ENCODE measurements around the gene PPP1R1C.

DNA sequence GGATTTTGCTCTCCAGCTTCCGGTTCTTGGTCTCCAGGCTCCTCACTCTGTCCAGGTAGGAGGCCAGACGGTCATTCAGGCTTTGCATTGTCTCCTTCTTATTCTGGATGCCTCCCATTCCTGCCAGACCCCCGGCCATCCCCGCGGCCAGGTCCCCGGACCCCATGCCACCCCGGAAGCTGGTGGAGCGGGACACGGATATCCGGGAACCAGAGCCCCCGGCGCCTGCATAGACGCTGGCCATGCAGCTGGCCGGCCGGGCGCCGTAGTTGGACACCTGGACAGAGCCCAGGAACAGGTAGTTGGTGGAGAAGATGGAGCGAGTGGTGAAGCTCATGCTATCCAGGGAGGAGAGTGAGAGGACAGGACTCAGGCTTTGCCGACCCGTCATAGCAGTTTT, 23.5 kb upstream of the PPP1R1C start:
- TF ChIP-seq, protein P1, sequence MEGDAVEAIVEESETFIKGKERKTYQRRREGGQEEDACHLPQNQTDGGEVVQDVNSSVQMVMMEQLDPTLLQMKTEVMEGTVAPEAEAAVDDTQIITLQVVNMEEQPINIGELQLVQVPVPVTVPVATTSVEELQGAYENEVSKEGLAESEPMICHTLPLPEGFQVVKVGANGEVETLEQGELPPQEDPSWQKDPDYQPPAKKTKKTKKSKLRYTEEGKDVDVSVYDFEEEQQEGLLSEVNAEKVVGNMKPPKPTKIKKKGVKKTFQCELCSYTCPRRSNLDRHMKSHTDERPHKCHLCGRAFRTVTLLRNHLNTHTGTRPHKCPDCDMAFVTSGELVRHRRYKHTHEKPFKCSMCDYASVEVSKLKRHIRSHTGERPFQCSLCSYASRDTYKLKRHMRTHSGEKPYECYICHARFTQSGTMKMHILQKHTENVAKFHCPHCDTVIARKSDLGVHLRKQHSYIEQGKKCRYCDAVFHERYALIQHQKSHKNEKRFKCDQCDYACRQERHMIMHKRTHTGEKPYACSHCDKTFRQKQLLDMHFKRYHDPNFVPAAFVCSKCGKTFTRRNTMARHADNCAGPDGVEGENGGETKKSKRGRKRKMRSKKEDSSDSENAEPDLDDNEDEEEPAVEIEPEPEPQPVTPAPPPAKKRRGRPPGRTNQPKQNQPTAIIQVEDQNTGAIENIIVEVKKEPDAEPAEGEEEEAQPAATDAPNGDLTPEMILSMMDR (IDR thresholded peaks at IDR 0.05; ENCODE audit: insufficient read depth, low read depth, low read length) = no peak
- TF ChIP-seq EZH2 (IDR thresholded peaks at IDR 0.05; ENCODE audit: insufficient read depth, low read length) = no peak
